ENCODE results near the gene CCNA2.

The CCNA2 gene

DNA sequence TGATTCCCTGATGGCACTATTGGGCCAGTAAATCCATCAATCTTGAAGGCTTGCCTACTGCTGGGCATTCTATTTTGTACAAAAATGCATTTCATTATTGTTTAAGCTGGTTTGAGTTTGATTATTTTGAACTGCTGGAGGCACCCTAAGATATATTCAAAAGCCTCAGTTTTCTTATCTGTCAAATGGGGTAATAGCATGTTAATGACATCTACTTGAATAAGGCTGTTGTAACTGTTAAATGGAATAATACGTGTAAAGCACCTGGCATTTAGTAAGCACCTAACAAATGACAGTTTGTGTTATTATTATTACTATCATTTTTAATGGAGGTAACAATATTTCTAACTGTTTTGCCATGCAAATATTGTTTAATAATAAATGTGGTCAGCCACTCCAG lies 51.8 kb downstream of the CCNA2 start:
- DNase-seq = no peak

- no peak for DNase-seq
Observed at GRCh38 chr4:121769341-121769740, 54.3 kb downstream of the CCNA2 start.

DNA sequence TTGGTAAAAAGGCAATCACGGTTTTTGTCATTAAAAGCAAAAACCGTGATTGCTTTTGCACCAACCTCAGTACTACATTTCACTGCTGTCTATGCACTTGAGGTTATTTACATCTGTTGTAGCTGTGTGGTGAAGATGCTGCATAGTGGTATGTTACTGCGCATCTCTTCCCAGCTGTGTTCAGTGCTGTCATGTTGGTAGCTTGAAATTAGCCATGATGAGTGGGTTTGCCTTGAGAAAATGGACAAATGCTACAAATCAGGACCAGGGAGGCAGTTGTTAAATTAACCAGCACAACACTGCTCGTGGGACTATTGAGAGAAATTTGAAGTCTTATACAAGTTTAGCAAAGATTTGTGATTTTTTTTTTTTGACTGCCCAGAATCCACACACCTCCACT lies 56.5 kb downstream of the CCNA2 start:
- DNase-seq = no peak

All from COR-L47 (cell line).